ENCODE results near the gene TNFRSF17.

DNA sequence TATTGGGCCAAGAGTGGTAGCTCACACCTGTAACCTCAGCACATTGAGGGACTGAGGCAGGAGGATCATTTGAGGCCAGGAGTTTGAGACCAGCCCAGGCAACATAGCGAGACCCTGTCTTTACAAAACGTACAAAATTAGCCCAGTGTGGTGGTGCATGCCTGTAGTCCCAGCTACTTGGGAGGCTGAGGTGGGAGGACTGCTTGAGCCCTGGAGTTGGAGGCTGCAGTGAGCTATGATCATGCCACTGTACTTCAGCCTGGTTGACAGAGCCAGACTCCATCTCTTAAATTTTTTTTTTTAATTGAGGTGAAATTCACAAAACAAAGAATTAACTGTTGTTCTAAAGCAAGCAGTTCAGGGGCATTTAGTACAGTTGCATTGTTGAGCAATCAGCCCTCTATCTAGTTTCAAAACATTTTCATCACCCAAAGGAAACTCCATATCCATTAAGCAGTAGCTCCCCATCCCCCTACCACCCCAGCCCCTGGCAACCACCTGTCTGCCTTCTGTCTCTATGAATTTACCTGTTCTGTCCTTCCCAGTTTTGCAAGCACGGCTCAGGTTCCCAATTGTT, 27.1 kb downstream of the TNFRSF17 start:
- no peak for TF ChIP-seq CTCF (conservative IDR thresholded peaks at IDR 0.05; ENCODE audit: low read length)
- TF ChIP-seq EZH2phosphoT487 (IDR thresholded peaks at IDR 0.05; ENCODE audit: borderline replicate concordance), result no peak
